Mononuclear cell (primary cell): ENCODE measurements around the gene FRMD4A. TPM values are rescaled to one million over a fixed set of nuclear protein-coding genes. Genes with fewer than 3 reads are reported as not detected.

Experiments
- H3K27me3 ChIP-seq: 2 replicates; pipeline ENCODE4 v1.6.0; 2011; ENCODE audit warnings: low read length, control low read depth; ENCODE audit not compliant: insufficient read depth
- H3K4me1 ChIP-seq: 2 replicates; pipeline ENCODE4 v1.5.1; 2011; ENCODE audit warnings: mild to moderate bottlenecking, low read length, control low read depth; ENCODE audit not compliant: insufficient read depth
- H3K4me3 ChIP-seq: 2 replicates; pipeline ENCODE4 v1.5.1; 2011; ENCODE audit warnings: mild to moderate bottlenecking, low read length, moderate library complexity
- H3K9me3 ChIP-seq: 2 replicates; pipeline ENCODE4 v1.5.1; 2011; ENCODE audit warnings: low read depth, mild to moderate bottlenecking, control low read depth, low read length
- total RNA-seq: library from RNA; depleted of rRNA; stranded (reverse); fragments of >200 nt; gene quantifications from one replicate; pipeline ENCODE4 v1.2.3, GENCODE V29; 2012

Gene FRMD4A
- total RNA-seq, 1 donor = 0.63 TPM

GRCh38 chr10:13751191-13751764 is 579.4 kb downstream of the FRMD4A start:
- no peaks in the 10 kb centered on the region for H3K9me3 ChIP-seq
- no peak overlapping the region for H3K4me3 ChIP-seq
- H3K27me3 ChIP-seq = no peaks in the 10 kb centered on the region
- H3K4me1 ChIP-seq = no peaks in the 10 kb centered on the region

GRCh38 chr10:13750299-13751190 is 580.2 kb downstream of the FRMD4A start:
- H3K27me3 ChIP-seq = no peaks in the 10 kb centered on the region
- H3K9me3 ChIP-seq = no peaks in the 10 kb centered on the region
- H3K4me1 ChIP-seq = no peaks in the 10 kb centered on the region
- no peak overlapping the region for H3K4me3 ChIP-seq

GRCh38 chr10:13745271-13745670 is 585.5 kb downstream of the FRMD4A start:
- H3K4me3 ChIP-seq = no peak overlapping the region
- H3K27me3 ChIP-seq = no peaks in the 10 kb centered on the region
- peaks cover 5% of the 10 kb centered on the region for H3K4me1 ChIP-seq
- no peaks in the 10 kb centered on the region for H3K9me3 ChIP-seq

GRCh38 chr10:13743963-13744362 is 586.8 kb downstream of the FRMD4A start:
- no peak overlapping the region for H3K4me3 ChIP-seq
- peaks cover 5% of the 10 kb centered on the region for H3K4me1 ChIP-seq
- H3K9me3 ChIP-seq = no peaks in the 10 kb centered on the region
- H3K27me3 ChIP-seq = no peaks in the 10 kb centered on the region

GRCh38 chr10:13743101-13743693 is 587.5 kb downstream of the FRMD4A start:
- Histone ChIP-seq H3K4me1 (peaks cover 5% of the 10 kb centered on the region), H3K27me3 (no peaks in the 10 kb centered on the region), H3K4me3 (no peak overlapping the region), H3K9me3 (no peaks in the 10 kb centered on the region)

- Histone ChIP-seq H3K9me3 (no peaks in the 10 kb centered on the region), H3K27me3 (no peaks in the 10 kb centered on the region), H3K4me1 (peaks cover 5% of the 10 kb centered on the region), H3K4me3 (no peak overlapping the region)
These were observed 589.3 kb downstream of the FRMD4A start for GRCh38 chr10:13741438-13741837.

- Histone ChIP-seq H3K9me3 (no peaks in the 10 kb centered on the region), H3K4me1 (peaks cover 5% of the 10 kb centered on the region)
These were observed 590.3 kb downstream of the FRMD4A start for GRCh38 chr10:13740461-13740860.

GRCh38 chr10:13739183-13739582 is 591.5 kb downstream of the FRMD4A start:
- Histone ChIP-seq H3K9me3 (no peaks in the 10 kb centered on the region), H3K27me3 (no peaks in the 10 kb centered on the region), H3K4me1 (peaks cover 5% of the 10 kb centered on the region), H3K4me3 (no peak overlapping the region)

More at GRCh38 chr10:13740461-13740860, 590.3 kb downstream of the FRMD4A start:
- Histone ChIP-seq H3K27me3 (no peaks in the 10 kb centered on the region), H3K4me3 (no peak overlapping the region)

GRCh38 chr10:13736506-13736905 is 594.2 kb downstream of the FRMD4A start:
- H3K4me3 ChIP-seq = no peak overlapping the region
- H3K4me1 ChIP-seq = no peaks in the 10 kb centered on the region
- H3K9me3 ChIP-seq = no peaks in the 10 kb centered on the region
- H3K27me3 ChIP-seq = no peaks in the 10 kb centered on the region

- Histone ChIP-seq H3K27me3 (no peaks in the 10 kb centered on the region), H3K4me1 (no peaks in the 10 kb centered on the region), H3K9me3 (no peaks in the 10 kb centered on the region), H3K4me3 (no peak overlapping the region)
These were observed 596.6 kb downstream of the FRMD4A start for GRCh38 chr10:13734151-13734550.

GRCh38 chr10:13733071-13733470 is 597.7 kb downstream of the FRMD4A start:
- no peak overlapping the region for H3K4me3 ChIP-seq
- H3K27me3 ChIP-seq = no peaks in the 10 kb centered on the region
- H3K4me1 ChIP-seq = no peaks in the 10 kb centered on the region
- no peaks in the 10 kb centered on the region for H3K9me3 ChIP-seq

- Histone ChIP-seq H3K27me3 (no peaks in the 10 kb centered on the region), H3K4me1 (no peaks in the 10 kb centered on the region), H3K4me3 (no peak overlapping the region), H3K9me3 (no peaks in the 10 kb centered on the region)
These were observed 598.3 kb downstream of the FRMD4A start for GRCh38 chr10:13732465-13732881.

GRCh38 chr10:13731799-13732198 is 598.9 kb downstream of the FRMD4A start:
- Histone ChIP-seq H3K9me3 (no peaks in the 10 kb centered on the region), H3K4me3 (no peak overlapping the region), H3K4me1 (no peaks in the 10 kb centered on the region), H3K27me3 (no peaks in the 10 kb centered on the region)

- no peak overlapping the region for H3K4me3 ChIP-seq
- no peaks in the 10 kb centered on the region for H3K27me3 ChIP-seq
- H3K4me1 ChIP-seq = no peaks in the 10 kb centered on the region
- H3K9me3 ChIP-seq = no peaks in the 10 kb centered on the region
These were observed 599.8 kb downstream of the FRMD4A start for GRCh38 chr10:13730956-13731355.

- H3K4me1 ChIP-seq = no peaks in the 10 kb centered on the region
- H3K4me3 ChIP-seq = no peak overlapping the region
- no peaks in the 10 kb centered on the region for H3K27me3 ChIP-seq
- no peaks in the 10 kb centered on the region for H3K9me3 ChIP-seq
These were observed 600.4 kb downstream of the FRMD4A start for GRCh38 chr10:13730306-13730652.
